Endometrial microvascular endothelial cells (primary cell): Measurements from ENCODE around the gene TBX10. TPM values are rescaled to one million over a fixed set of nuclear protein-coding genes. Genes with fewer than 3 reads are reported as not detected.
"Not testable (repeated sequence)": the region's sequence is repeated elsewhere in the genome, so short reads cannot be mapped to it uniquely, and the experiment has no call there.

ENCODE experiments used
- in situ Hi-C: cut with HindIII; loops from 2 replicates; pipeline ENCODE4 v1.10.0; 2017; ENCODE audit warnings: low sequenced_read_pairs, low pct_unique_long_range_greater_than_20kb; ENCODE audit errors: inconsistent ontology term
- total RNA-seq: library from RNA; depleted of rRNA; stranded (reverse); fragments of >200 nt; gene quantifications from one replicate; pipeline ENCODE4 v1.2.3, GENCODE V29; 2015; ENCODE audit errors: inconsistent ontology term

The TBX10 gene
- total RNA-seq, 1 donor from 2014 or later, result not detected

- in situ Hi-C loops, result no loop called here
These were observed 5.0 kb downstream of the TBX10 start for GRCh38 chr11:67634366-67635230.

- in situ Hi-C loops, result no loop called here
These were observed 5.7 kb downstream of the TBX10 start for GRCh38 chr11:67633758-67634365.

- in situ Hi-C loops, result no loop called here
These were observed 6.4 kb downstream of the TBX10 start for GRCh38 chr11:67632982-67633755.

GRCh38 chr11:67632175-67632981, 7.2 kb downstream of the TBX10 start:
- in situ Hi-C loops, result no loop called here

GRCh38 chr11:67631853-67632174, 7.7 kb downstream of the TBX10 start:
- in situ Hi-C loops, result no loop called here

GRCh38 chr11:67631411-67631810, 8.2 kb downstream of the TBX10 start:
- in situ Hi-C loops, result no loop called here

- in situ Hi-C loops, result no loop called here
These were observed 8.6 kb downstream of the TBX10 start for GRCh38 chr11:67630943-67631331.

GRCh38 chr11:67630228-67630942, 9.2 kb downstream of the TBX10 start:
- in situ Hi-C loops, result no loop called here

- in situ Hi-C loops, result no loop called here
These were observed 10.0 kb downstream of the TBX10 start, which contains the start of gene NUDT8 for GRCh38 chr11:67629386-67630227. TSS of gene NUDT8 (minus strand) at chr11:67629937. CDS start at chr11:67629911, 26 bp downstream.

GRCh38 chr11:67628710-67629385, 10.7 kb downstream of the TBX10 start:
- in situ Hi-C loops, result no loop called here

- in situ Hi-C loops, result no loop called here
These were observed 11.5 kb downstream of the TBX10 start for GRCh38 chr11:67627812-67628624.

- in situ Hi-C loops, result no loop called here
These were observed 12.1 kb downstream of the TBX10 start for GRCh38 chr11:67627441-67627811.

- in situ Hi-C loops, result no loop called here
These were observed 12.6 kb downstream of the TBX10 start for GRCh38 chr11:67626970-67627369.

- in situ Hi-C loops, result not testable (repeated sequence)
These were observed 13.3 kb downstream of the TBX10 start for GRCh38 chr11:67626131-67626833.

- in situ Hi-C loops, result not testable (repeated sequence)
These were observed 15.8 kb downstream of the TBX10 start for GRCh38 chr11:67623795-67624194.

GRCh38 chr11:67622905-67623304, 16.7 kb downstream of the TBX10 start:
- in situ Hi-C loops, result not testable (repeated sequence)
